H1 (cell line): ENCODE data around the gene SLC7A6OS. TPM values are rescaled to one million over a fixed set of nuclear protein-coding genes. Genes with fewer than 3 reads are reported as not detected.

Source experiments
- CTCF ChIA-PET: fragments of 300-600 bp; sonication (Branson Sonifier 250); formaldehyde crosslinking; loops from one replicate; lab custom pipeline; 2021; ENCODE audit not compliant: partially characterized antibody; lab: Charles Lee
- POLR2A ChIA-PET: fragments of 300-600 bp; sonication (Branson Sonifier 250); formaldehyde crosslinking; loops from one replicate; lab custom pipeline; 2021; ENCODE audit warnings: inconsistent platforms; ENCODE audit not compliant: partially characterized antibody; lab: Charles Lee
- DNase-seq, 2 experiments: peaks; one replicate each; pipeline versions ENCODE4 v3.0.0 to v3.0.0-alpha.2; 2010 to 2022; ENCODE audit warnings: low spot score in 2 of 2, low read depth in 1 of 2, mixed read lengths in 1 of 2
- FAIRE-seq: peaks from 2 replicates; lab custom pipeline; 2011; peaks lifted over from hg19 to GRCh38; lab: Jason Lieb, UNC
- H2AFZ ChIP-seq: 2 replicates; pipeline ENCODE4 v1.8.1; 2012; ENCODE audit warnings: low read length, inconsistent platforms
- H2AK5ac ChIP-seq: 2 replicates; pipeline ENCODE4 v1.6.1; 2013; ENCODE audit warnings: low read depth, low read length
- H2BK120ac ChIP-seq: replicated peaks from 2 replicates; pipeline ENCODE3; 2013; ENCODE audit warnings: low read depth, low read length, inconsistent platforms
- H2BK12ac ChIP-seq: 2 replicates; pipeline ENCODE4 v1.6.1; 2013; ENCODE audit warnings: low read depth, low read length
- H2BK15ac ChIP-seq: 2 replicates; pipeline ENCODE4 v1.6.1; 2013; ENCODE audit warnings: low read length
- H2BK20ac ChIP-seq: 2 replicates; pipeline ENCODE4 v1.6.1; 2013; ENCODE audit warnings: low read length
- H2BK5ac ChIP-seq: 2 replicates; pipeline ENCODE4 v1.6.1; 2013; ENCODE audit warnings: low read depth, low read length
- H3K14ac ChIP-seq: 2 replicates; pipeline ENCODE4 v1.6.1; 2013; ENCODE audit warnings: inconsistent platforms; ENCODE audit not compliant: insufficient read length
- H3K18ac ChIP-seq: 2 replicates; pipeline ENCODE4 v1.6.1; 2013; ENCODE audit warnings: low read length; ENCODE audit errors: extremely low read depth
- H3K23ac ChIP-seq: 2 replicates; pipeline ENCODE4 v1.6.1; 2013; ENCODE audit warnings: inconsistent platforms; ENCODE audit not compliant: insufficient read length
- H3K23me2 ChIP-seq: 2 replicates; pipeline ENCODE4 v1.6.1; 2013; ENCODE audit warnings: low read depth, low read length
- H3K27ac ChIP-seq: 2 replicates; pipeline ENCODE4 v1.6.1; 2011; ENCODE audit warnings: low read depth, low read length, inconsistent platforms
- H3K27me3 ChIP-seq, 4 experiments: replicated peaks in 1 of 4; 1 replicate in 1 of 4; 2 replicates in 3 of 4; pipeline versions ENCODE4 v1.6.1 to v1.8.1; 2011 to 2013; ENCODE audit warnings: low read length in 3 of 4, mild to moderate bottlenecking in 3 of 4, inconsistent platforms in 2 of 4, mixed read lengths in 2 of 4, moderate library complexity in 1 of 4; ENCODE audit not compliant: control insufficient read depth in 3 of 4, insufficient read depth in 3 of 4; ENCODE audit errors: extremely low read depth in 1 of 4
- H3K36me3 ChIP-seq, 4 experiments: 2 replicates each; pipeline versions ENCODE4 v1.6.1 to v1.8.1; 2011 to 2013; ENCODE audit warnings: mild to moderate bottlenecking in 4 of 4, low read length in 3 of 4, moderate library complexity in 2 of 4, control low read depth in 1 of 4, inconsistent platforms in 1 of 4; ENCODE audit not compliant: insufficient read depth in 4 of 4, control insufficient read depth in 2 of 4
- H3K4ac ChIP-seq: replicated peaks from 2 replicates; pipeline ENCODE3; 2013; ENCODE audit warnings: low read length, low read depth, mixed read lengths, inconsistent platforms; ENCODE audit not compliant: insufficient read length
- H3K4me1 ChIP-seq, 4 experiments: replicated peaks in 1 of 4; 1 replicate in 1 of 4; 2 replicates in 3 of 4; pipeline versions ENCODE4 v1.6.1 to v1.8.1; 2011 to 2013; ENCODE audit warnings: low read length in 3 of 4, inconsistent platforms in 2 of 4, mixed read lengths in 1 of 4; ENCODE audit not compliant: insufficient read depth in 4 of 4, control insufficient read depth in 3 of 4
- H3K4me2 ChIP-seq, 2 experiments: 2 replicates each; pipeline versions ENCODE4 v1.6.1 to v1.8.1; 2011 to 2013; ENCODE audit warnings: low read depth in 2 of 2, low read length in 2 of 2, control low read depth in 1 of 2, inconsistent platforms in 1 of 2, mild to moderate bottlenecking in 1 of 2; ENCODE audit not compliant: insufficient read depth in 1 of 2
- H3K4me3 ChIP-seq, 4 experiments: fragments of 200-600, 300-600 bp in 1 of 4; sonication (generic), shearing (Covaris generic), sonication (Bioruptor Twin) in 1 of 4; 2 replicates each; pipeline versions ENCODE4 v1.5.1 to v1.8.1; 2011 to 2016; ENCODE audit warnings: low read length in 4 of 4, low read depth in 3 of 4, control low read depth in 2 of 4, inconsistent platforms in 2 of 4, mild to moderate bottlenecking in 2 of 4, mixed read lengths in 1 of 4, moderate library complexity in 1 of 4; ENCODE audit not compliant: insufficient read depth in 2 of 4; ENCODE audit errors: extremely low read depth in 1 of 4
- H3K56ac ChIP-seq: replicated peaks from 2 replicates; pipeline ENCODE3; 2013; ENCODE audit warnings: low read depth, mild to moderate bottlenecking, mixed read lengths, low read length, inconsistent platforms; ENCODE audit not compliant: insufficient read length
- H3K79me1 ChIP-seq: 2 replicates; pipeline ENCODE4 v1.6.1; 2013; ENCODE audit warnings: low read depth, low read length, control low read depth
- H3K79me2 ChIP-seq, 2 experiments: 2 replicates each; pipeline versions ENCODE4 v1.6.1 to v1.8.1; 2012 to 2013; ENCODE audit warnings: low read length in 2 of 2, mild to moderate bottlenecking in 2 of 2, inconsistent platforms in 1 of 2; ENCODE audit not compliant: insufficient read depth in 2 of 2, control insufficient read depth in 1 of 2
- H3K9ac ChIP-seq, 4 experiments: replicated peaks in 1 of 4; 1 replicate in 1 of 4; 2 replicates in 3 of 4; pipeline versions ENCODE4 v1.6.1 to v1.8.1; 2011 to 2013; ENCODE audit warnings: low read depth in 3 of 4, low read length in 3 of 4, control low read depth in 2 of 4, mild to moderate bottlenecking in 2 of 4, moderate library complexity in 2 of 4, inconsistent platforms in 1 of 4; ENCODE audit errors: extremely low read depth in 1 of 4
- H3K9me3 ChIP-seq, 2 experiments: 2 replicates each; pipeline versions ENCODE4 v1.6.1 to v1.8.1; 2012 to 2013; ENCODE audit warnings: mild to moderate bottlenecking in 2 of 2, moderate library complexity in 2 of 2, control low read depth in 1 of 2, inconsistent platforms in 1 of 2, low read depth in 1 of 2, low read length in 1 of 2, mixed read lengths in 1 of 2; ENCODE audit not compliant: insufficient read depth in 2 of 2
- H4K20me1 ChIP-seq, 2 experiments: replicated peaks in 1 of 2; 2 replicates each; pipeline versions ENCODE3 to v1.8.1; 2011 to 2013; ENCODE audit warnings: inconsistent platforms in 2 of 2, low read length in 2 of 2, mild to moderate bottlenecking in 1 of 2; ENCODE audit not compliant: insufficient read depth in 2 of 2, control insufficient read depth in 1 of 2
- H4K5ac ChIP-seq: 2 replicates; pipeline ENCODE4 v1.6.1; 2013; ENCODE audit warnings: low read length, low read depth, mixed read lengths, inconsistent platforms; ENCODE audit not compliant: insufficient read length
- H4K8ac ChIP-seq: 2 replicates; pipeline ENCODE4 v1.8.0; 2013; ENCODE audit warnings: mild to moderate bottlenecking, moderate library complexity, low read length, inconsistent platforms; ENCODE audit not compliant: insufficient read depth; ENCODE audit errors: extremely low read depth
- H4K91ac ChIP-seq: replicated peaks from 2 replicates; pipeline ENCODE3; 2013; ENCODE audit warnings: low read length, mixed read lengths, inconsistent platforms; ENCODE audit not compliant: insufficient read length
- JUND ChIP-seq: IDR thresholded peaks from 2 replicates; pipeline ENCODE4 v1.6.1; 2011; ENCODE audit warnings: mild to moderate bottlenecking, improper control_type of control experiment, low read length
- MAFK ChIP-seq: IDR thresholded peaks from 2 replicates; pipeline ENCODE4 v1.6.1; 2012; ENCODE audit warnings: low read depth, mild to moderate bottlenecking, improper control_type of control experiment, low read length
- NRF1 ChIP-seq: IDR thresholded peaks from 2 replicates; pipeline ENCODE4 v1.6.1; 2011; ENCODE audit warnings: mild to moderate bottlenecking, low read depth, low read length, improper control_type of control experiment
- SP4 ChIP-seq: IDR thresholded peaks from 2 replicates; pipeline ENCODE4 v1.6.1; 2012; ENCODE audit warnings: low read length, inconsistent platforms
- SRF ChIP-seq: IDR thresholded peaks from 2 replicates; pipeline ENCODE4 v1.6.1; 2011; ENCODE audit warnings: mild to moderate bottlenecking, low read depth, low read length, moderate library complexity
- TBP ChIP-seq: IDR thresholded peaks from 2 replicates; pipeline ENCODE4 v1.6.1; 2011; ENCODE audit warnings: low read depth, low read length, improper control_type of control experiment
- WGBS, 2 experiments: shearing (Covaris generic) in 1 of 2; methylation state at CpG; one replicate each; pipeline versions ENCODE4 v1.1.6 to v1.1.7; 2013 to 2015; ENCODE audit warnings: low lambda C conversion rate in 2 of 2, mixed read lengths in 2 of 2, inconsistent platforms in 1 of 2, low coverage in 1 of 2, missing lambda C conversion rate in 1 of 2; ENCODE audit not compliant: insufficient replicate concordance in 2 of 2, insufficient coverage in 1 of 2, insufficient read length in 1 of 2; ENCODE audit errors: extremely low coverage in 1 of 2, missing lambda C conversion rate in 1 of 2; 5-methylcytosine and 5-hydroxymethylcytosine counted together
- polyA plus RNA-seq, 7 experiments: library from polyadenylated mRNA; depleted of rRNA in 3 of 7; stranded (reverse) in 5 of 7; unstranded in 2 of 7; fragments of >200 nt in 5 of 7; fragments of 200-250 nt in 2 of 7; gene quantifications; 1 replicate in 5 of 7; 2 replicates in 1 of 7; 4 replicates in 1 of 7; pipeline versions ENCODE4 v1.2.1 to v1.2.3, GENCODE V29; 2011 to 2013; ENCODE audit warnings: missing spikeins in 2 of 7, mixed read lengths in 2 of 7
- total RNA-seq: library from RNA; stranded (reverse); fragmentation: NEBNext Ultra II Directional; extraction: Animal tissue kit (Norgen Biotek cat#: 25700); gene quantifications from 2 replicates; pipeline ENCODE4 v1.2.1, GENCODE V29; 2021

The SLC7A6OS gene
- total and polyA plus RNA-seq, 2 of the 8 experiments (the other 6 are each of a cell fraction or from before 2014, with no cell fraction given) = 7.3 to 21.3 TPM

DNA sequence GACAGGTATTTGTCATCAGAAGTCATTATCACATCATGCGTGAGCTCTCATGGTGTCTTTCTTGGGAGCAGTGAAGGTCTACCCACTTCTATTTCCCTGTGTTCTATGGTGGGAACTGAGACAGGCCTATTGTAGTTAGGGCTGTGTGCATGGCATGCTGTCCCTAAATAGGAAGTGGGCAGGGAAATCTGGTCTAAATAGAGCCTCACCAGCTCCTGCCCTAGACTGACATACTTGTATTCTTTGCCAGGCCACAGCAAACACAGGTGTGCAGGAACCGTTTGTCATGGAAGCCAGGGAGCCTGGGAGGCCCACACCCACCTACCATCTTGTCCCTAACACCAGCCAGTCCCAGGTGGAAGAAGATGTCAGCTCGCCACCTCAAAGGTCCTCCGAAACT is 36.3 kb downstream of the SLC7A6OS start:
- H4K91ac ChIP-seq = no peak overlapping the region
- no peak overlapping the region for H2BK20ac ChIP-seq
- H3K9ac ChIP-seq = no peak overlapping the region
- H3K4ac ChIP-seq = no peak overlapping the region
- WGBS, 2 experiments = 95% methylated on average over 4 of the region's 4 CpGs; no CpG with 5 or more reads in 1 of the 2 experiments
- no peaks in the 10 kb centered on the region for H3K4me1 ChIP-seq
- no peak overlapping the region for H3K14ac ChIP-seq
- peaks cover 9% of the 10 kb centered on the region for H3K79me1 ChIP-seq
- peaks cover 0 to 2% (median 0%) of the 10 kb centered on the region in 4 experiments; a peak in 2 of 8 replicates for H3K36me3 ChIP-seq
- no peak overlapping the region for H4K8ac ChIP-seq
- POLR2A ChIA-PET = no interaction called here
- H2AK5ac ChIP-seq = no peak overlapping the region
- H3K23me2 ChIP-seq = no peaks in the 10 kb centered on the region
- H4K20me1 ChIP-seq = no peaks in the 10 kb centered on the region
- no peak overlapping the region for H3K56ac ChIP-seq
- H3K27ac ChIP-seq = no peak overlapping the region
- H3K23ac ChIP-seq = no peak overlapping the region
- no peak for FAIRE-seq
- H3K4me3 ChIP-seq = no peak overlapping the region
- no peak for DNase-seq
- H2AFZ ChIP-seq = no peak overlapping the region
- TF ChIP-seq TBP = no peak
- TF ChIP-seq SP4 = no peak
- TF ChIP-seq JUND = no peak
- no peak for TF ChIP-seq SRF
- no peak for TF ChIP-seq NRF1
- TF ChIP-seq MAFK = no peak
- H3K27me3 ChIP-seq = no peaks in the 10 kb centered on the region
- H2BK5ac ChIP-seq = no peak overlapping the region; the same call in 1 of the 2 replicates
- no peak overlapping the region for H2BK12ac ChIP-seq
- no peaks in the 10 kb centered on the region for H3K9me3 ChIP-seq
- no peak overlapping the region for H4K5ac ChIP-seq
- CTCF ChIA-PET = interaction anchor here (0.5 to 8.5 kb wide), 10 partner anchors 10 to 380 kb away, joined by 3 to 63 read pairs (median 4); partner anchors contain the start of gene SLC7A6
- no peak overlapping the region for H2BK15ac ChIP-seq
- H3K4me2 ChIP-seq = no peak overlapping the region
- H2BK120ac ChIP-seq = no peak overlapping the region
- H3K79me2 ChIP-seq = peaks cover 0 to 13% of the 10 kb centered on the region in 2 experiments; a peak in 2 of 4 replicates
- H3K18ac ChIP-seq = no peak overlapping the region
